H9 (cell line): ENCODE results near the gene AMDHD1. TPM values are rescaled to one million over a fixed set of nuclear protein-coding genes. Genes with fewer than 3 reads are reported as not detected.
A peak's percentile ranks its signal among the peaks of the same experiment; 100 is the strongest.

ENCODE experiments used
- DNase-seq: peaks from one replicate; pipeline ENCODE4 v3.0.0-alpha.2; 2017
- H2AFZ ChIP-seq: one replicate; pipeline ENCODE4 v1.6.1; 2013; ENCODE audit warnings: mild to moderate bottlenecking, low read length, control low read depth, moderate library complexity
- H2AK5ac ChIP-seq: 2 replicates; pipeline ENCODE4 v1.6.1; 2013; ENCODE audit warnings: low read length, control low read depth, mixed read lengths; ENCODE audit not compliant: insufficient read length
- H2BK120ac ChIP-seq: one replicate; pipeline ENCODE4 v1.6.1; 2013; ENCODE audit warnings: low read depth, mild to moderate bottlenecking, low read length, control low read depth, inconsistent platforms; ENCODE audit not compliant: poor library complexity, severe bottlenecking
- H2BK12ac ChIP-seq: 2 replicates; pipeline ENCODE4 v1.6.1; 2013; ENCODE audit warnings: low read length, control low read depth, mixed read lengths, low read depth; ENCODE audit not compliant: insufficient read length
- H2BK15ac ChIP-seq: 2 replicates; pipeline ENCODE4 v1.6.1; 2013; ENCODE audit warnings: low read depth, low read length, control low read depth
- H2BK20ac ChIP-seq: one replicate; pipeline ENCODE4 v1.6.1; 2013; ENCODE audit warnings: low read depth, mild to moderate bottlenecking, low read length, control low read depth, inconsistent platforms; ENCODE audit not compliant: poor library complexity, severe bottlenecking
- H2BK5ac ChIP-seq: 2 replicates; pipeline ENCODE4 v1.6.1; 2013; ENCODE audit warnings: low read length, control low read depth, mixed read lengths; ENCODE audit not compliant: insufficient read length
- H3K14ac ChIP-seq: 2 replicates; pipeline ENCODE4 v1.6.1; 2013; ENCODE audit warnings: low read length, control low read depth; ENCODE audit not compliant: insufficient read depth
- H3K18ac ChIP-seq: 2 replicates; pipeline ENCODE4 v1.6.1; 2013; ENCODE audit warnings: low read depth, mild to moderate bottlenecking, mixed read lengths, low read length, control low read depth; ENCODE audit not compliant: insufficient read length
- H3K23ac ChIP-seq: 2 replicates; pipeline ENCODE4 v1.6.1; 2013; ENCODE audit warnings: low read length, control low read depth, mixed read lengths, low read depth; ENCODE audit not compliant: insufficient read length
- H3K23me2 ChIP-seq: 2 replicates; pipeline ENCODE4 v1.6.1; 2013; ENCODE audit warnings: low read depth, mild to moderate bottlenecking, mixed read lengths, low read length, control low read depth; ENCODE audit not compliant: insufficient read length, poor library complexity, severe bottlenecking
- H3K27ac ChIP-seq: 2 replicates; pipeline ENCODE4 v1.5.1; 2013; ENCODE audit warnings: low read length, control low read depth, mixed read lengths, low read depth; ENCODE audit not compliant: insufficient read length
- H3K27me3 ChIP-seq: 2 replicates; pipeline ENCODE4 v1.6.1; 2013; ENCODE audit warnings: low read length, control low read depth, inconsistent platforms; ENCODE audit not compliant: insufficient read depth
- H3K4ac ChIP-seq: 2 replicates; pipeline ENCODE4 v1.6.1; 2013; ENCODE audit warnings: low read depth, mild to moderate bottlenecking, control low read depth, inconsistent platforms, low read length, moderate library complexity
- H3K4me1 ChIP-seq: 2 replicates; pipeline ENCODE4 v1.6.1; 2013; ENCODE audit warnings: low read length, control low read depth, inconsistent platforms; ENCODE audit not compliant: insufficient read depth
- H3K4me2 ChIP-seq: 2 replicates; pipeline ENCODE4 v1.6.1; 2013; ENCODE audit warnings: low read length, control low read depth, mixed read lengths; ENCODE audit not compliant: insufficient read length, insufficient read depth
- H3K56ac ChIP-seq: 2 replicates; pipeline ENCODE4 v1.6.1; 2013; ENCODE audit warnings: low read depth, mild to moderate bottlenecking, mixed read lengths, low read length, control low read depth; ENCODE audit not compliant: insufficient read length
- H3K79me1 ChIP-seq: 2 replicates; pipeline ENCODE4 v1.6.1; 2013; ENCODE audit warnings: low read depth, mild to moderate bottlenecking, moderate library complexity, low read length, control low read depth, inconsistent platforms; ENCODE audit not compliant: insufficient read depth, poor library complexity, severe bottlenecking
- H3K79me2 ChIP-seq: 2 replicates; pipeline ENCODE4 v1.6.1; 2013; ENCODE audit warnings: low read length, control low read depth, inconsistent platforms; ENCODE audit not compliant: insufficient read depth
- H3K9ac ChIP-seq: 2 replicates; pipeline ENCODE4 v1.6.1; 2013; ENCODE audit warnings: low read length, control low read depth, mixed read lengths; ENCODE audit not compliant: insufficient read length; ENCODE audit errors: extremely low read depth
- H3K9me3 ChIP-seq: one replicate; pipeline ENCODE4 v1.6.1; 2013; ENCODE audit warnings: low read depth, low read length, inconsistent platforms; ENCODE audit not compliant: control insufficient read depth
- H3T11ph ChIP-seq: one replicate; pipeline ENCODE4 v1.6.1; 2013; ENCODE audit warnings: mild to moderate bottlenecking, low read length, control low read depth, inconsistent platforms
- H4K20me1 ChIP-seq: one replicate; pipeline ENCODE4 v1.6.1; 2013; ENCODE audit not compliant: control insufficient read depth, insufficient read length, insufficient read depth
- H4K5ac ChIP-seq: 2 replicates; pipeline ENCODE4 v1.6.1; 2013; ENCODE audit warnings: low read depth, mild to moderate bottlenecking, mixed read lengths, low read length, control low read depth; ENCODE audit not compliant: insufficient read length
- H4K8ac ChIP-seq: replicated peaks from 2 replicates; pipeline ENCODE4 v1.6.1; 2013; ENCODE audit warnings: low read length, control low read depth, mixed read lengths, low read depth; ENCODE audit not compliant: insufficient read length
- H4K91ac ChIP-seq: 2 replicates; pipeline ENCODE4 v1.6.1; 2013; ENCODE audit warnings: low read depth, mild to moderate bottlenecking, moderate library complexity, mixed read lengths, low read length, control low read depth; ENCODE audit not compliant: insufficient read length
- H3K27ac Mint-ChIP-seq, 3 experiments: 2 replicates in 2 of 3; 3 replicates in 1 of 3; pipeline ENCODE4 v1.8.0; 2020 to 2021; ENCODE audit warnings: mixed read lengths in 3 of 3, mild to moderate bottlenecking in 1 of 3, moderate library complexity in 1 of 3
- H3K27me3 Mint-ChIP-seq: 2 replicates; pipeline ENCODE4 v1.8.0; 2021; ENCODE audit warnings: low read depth, mild to moderate bottlenecking, moderate library complexity, mixed read lengths
- H3K36me3 Mint-ChIP-seq, 3 experiments: 2 replicates in 2 of 3; 3 replicates in 1 of 3; pipeline ENCODE4 v1.8.0; 2020 to 2021; ENCODE audit warnings: low read depth in 3 of 3, mixed read lengths in 3 of 3; ENCODE audit not compliant: insufficient read depth in 1 of 3
- H3K4me1 Mint-ChIP-seq, 2 experiments: 2 replicates each; pipeline ENCODE4 v1.8.0; 2020; ENCODE audit warnings: mixed read lengths in 2 of 2
- H3K4me3 Mint-ChIP-seq, 2 experiments: 2 replicates in 1 of 2; 3 replicates in 1 of 2; pipeline ENCODE4 v1.8.0; 2020 to 2021; ENCODE audit warnings: mild to moderate bottlenecking in 2 of 2, mixed read lengths in 2 of 2, moderate library complexity in 1 of 2
- H3K9me3 Mint-ChIP-seq, 2 experiments: 2 replicates in 1 of 2; 3 replicates in 1 of 2; pipeline ENCODE4 v1.8.0; 2020; ENCODE audit warnings: mild to moderate bottlenecking in 2 of 2, mixed read lengths in 2 of 2, moderate library complexity in 1 of 2
- WGBS: extraction: QIAGEN DNeasy Blood & Tissue Kit; methylation state at CpG from one replicate; pipeline ENCODE4 v1.1.7; 2013; ENCODE audit warnings: missing lambda C conversion rate, low lambda C conversion rate, mixed read lengths; ENCODE audit not compliant: insufficient read length; ENCODE audit errors: extremely low coverage; 5-methylcytosine and 5-hydroxymethylcytosine counted together
- total RNA-seq: library from RNA; stranded (reverse); gene quantifications from 2 replicates; pipeline ENCODE4 v1.2.1, GENCODE V29; 2021
- TF ChIP-seq, protein P1 (sequence below): fragments of 200-600 bp; sonication (generic); conservative IDR thresholded peaks from 3 replicates; pipeline ENCODE4 v1.8.0; 2021; ENCODE audit warnings: antibody characterized with exemption, mild to moderate bottlenecking

AMDHD1 gene
- total RNA-seq, 1 experiment from 2014 or later = 0.42 TPM

- H3K36me3 Mint-ChIP-seq = no peaks in the 10 kb centered on the region
- Histone ChIP-seq H2BK5ac (no peak overlapping the region), H2BK20ac (no peak overlapping the region), H2AK5ac (no peak overlapping the region), H3K4me1 (no peaks in the 10 kb centered on the region), H3K9me3 (no peaks in the 10 kb centered on the region), H4K20me1 (no peaks in the 10 kb centered on the region), H2BK120ac (no peak overlapping the region), H3K79me2 (no peaks in the 10 kb centered on the region), H3K79me1 (no peaks in the 10 kb centered on the region), H3K9ac (no peak overlapping the region), H3T11ph (no peak overlapping the region), H4K91ac (no peak overlapping the region), H3K23ac (no peak overlapping the region), H3K27me3 (no peaks in the 10 kb centered on the region), H3K27ac (no peak overlapping the region), H3K4ac (no peak overlapping the region), H4K5ac (no peak overlapping the region), H4K8ac (no peak overlapping the region), H3K56ac (no peak overlapping the region), H3K18ac (no peak overlapping the region), H3K14ac (no peak overlapping the region), H2BK15ac (no peak overlapping the region), H2BK12ac (no peak overlapping the region), H2AFZ (no peak overlapping the region), H3K4me2 (no peak overlapping the region), H3K23me2 (no peaks in the 10 kb centered on the region)
- no peaks in the 10 kb centered on the region for H3K27me3 Mint-ChIP-seq
- peaks cover 20 to 26% of the 10 kb centered on the region in 2 experiments for H3K4me1 Mint-ChIP-seq
- TF ChIP-seq, protein P1, sequence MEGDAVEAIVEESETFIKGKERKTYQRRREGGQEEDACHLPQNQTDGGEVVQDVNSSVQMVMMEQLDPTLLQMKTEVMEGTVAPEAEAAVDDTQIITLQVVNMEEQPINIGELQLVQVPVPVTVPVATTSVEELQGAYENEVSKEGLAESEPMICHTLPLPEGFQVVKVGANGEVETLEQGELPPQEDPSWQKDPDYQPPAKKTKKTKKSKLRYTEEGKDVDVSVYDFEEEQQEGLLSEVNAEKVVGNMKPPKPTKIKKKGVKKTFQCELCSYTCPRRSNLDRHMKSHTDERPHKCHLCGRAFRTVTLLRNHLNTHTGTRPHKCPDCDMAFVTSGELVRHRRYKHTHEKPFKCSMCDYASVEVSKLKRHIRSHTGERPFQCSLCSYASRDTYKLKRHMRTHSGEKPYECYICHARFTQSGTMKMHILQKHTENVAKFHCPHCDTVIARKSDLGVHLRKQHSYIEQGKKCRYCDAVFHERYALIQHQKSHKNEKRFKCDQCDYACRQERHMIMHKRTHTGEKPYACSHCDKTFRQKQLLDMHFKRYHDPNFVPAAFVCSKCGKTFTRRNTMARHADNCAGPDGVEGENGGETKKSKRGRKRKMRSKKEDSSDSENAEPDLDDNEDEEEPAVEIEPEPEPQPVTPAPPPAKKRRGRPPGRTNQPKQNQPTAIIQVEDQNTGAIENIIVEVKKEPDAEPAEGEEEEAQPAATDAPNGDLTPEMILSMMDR = peak; percentile 52
- H3K4me3 Mint-ChIP-seq = no peak overlapping the region
- no peak overlapping the region for H3K27ac Mint-ChIP-seq
- no peaks in the 10 kb centered on the region; a peak in 1 of 5 replicates for H3K9me3 Mint-ChIP-seq
- no peak for DNase-seq
- no CpG with 5 or more reads among the region's 1 CpG for WGBS
Measured at GRCh38 chr12:95959107-95959506, 16.0 kb downstream of the AMDHD1 start.
